GM19463 (cell line): ENCODE measurements around the gene RTL9.
A peak's percentile ranks its signal among the peaks of the same experiment; 100 is the strongest.
"Not testable (repeated sequence)": the region's sequence is repeated elsewhere in the genome, so short reads cannot be mapped to it uniquely, and the experiment has no call there.

ENCODE experiments used
- ATAC-seq: cut with Tn5 transposase; IDR thresholded peaks from one replicate; pipeline ENCODE4 v1.9.1; 2021; ENCODE audit warnings: mild to moderate bottlenecking, moderate library complexity; ENCODE audit not compliant: unreplicated experiment

Gene RTL9

GRCh38 chrX:110358548-110358947, at the start of gene RTL9:
Gene RTL9, plus strand, starts transcription at chrX:110358848. Its CDS starts 91,770 bp downstream, at chrX:110450618.
- no peak for ATAC-seq

GRCh38 chrX:110310000-110310790, 48.5 kb upstream of the RTL9 start:
- ATAC-seq, result peak; percentile 10

DNA sequence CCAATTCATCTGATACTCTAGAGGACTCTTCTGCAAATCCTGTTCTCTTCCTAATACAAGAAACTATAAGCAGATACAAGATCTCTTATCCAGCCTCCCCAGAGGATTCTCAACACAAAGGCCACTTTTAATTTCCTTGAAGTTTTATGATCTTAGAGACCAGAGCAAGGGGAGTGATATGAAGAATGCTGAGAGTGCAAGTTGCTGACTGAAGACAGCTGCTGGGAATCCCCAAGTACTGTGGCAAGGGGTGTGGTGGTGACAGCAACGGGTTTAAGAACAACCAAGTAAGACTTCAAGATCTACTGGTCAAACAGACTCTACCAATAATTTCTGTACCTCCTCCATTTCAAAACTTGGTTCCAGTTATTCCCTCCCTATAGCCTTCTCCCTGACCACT, 47.8 kb upstream of the RTL9 start:
- peak; percentile 93 for ATAC-seq

GRCh38 chrX:110311437-110312230, 47.0 kb upstream of the RTL9 start:
- no peak for ATAC-seq

DNA sequence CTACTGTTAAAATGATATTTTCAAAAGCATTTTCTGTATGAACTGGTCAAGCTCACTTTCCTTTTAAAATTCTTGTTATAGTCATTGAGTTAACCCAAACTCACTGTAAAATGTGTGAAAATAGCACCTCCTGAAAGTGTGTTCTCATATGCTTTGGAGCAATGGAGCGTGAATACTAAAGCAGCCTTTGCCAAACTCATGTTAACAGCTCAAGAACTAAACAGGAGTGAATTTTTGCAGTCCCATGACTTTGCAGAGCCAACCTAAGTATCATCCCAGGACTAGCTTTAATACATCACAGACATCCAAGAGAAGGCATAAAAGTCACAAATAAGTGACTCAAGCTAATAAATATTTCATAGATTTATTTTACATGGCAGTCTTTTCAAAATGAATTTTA, 43.1 kb upstream of the RTL9 start:
- no peak for ATAC-seq

DNA sequence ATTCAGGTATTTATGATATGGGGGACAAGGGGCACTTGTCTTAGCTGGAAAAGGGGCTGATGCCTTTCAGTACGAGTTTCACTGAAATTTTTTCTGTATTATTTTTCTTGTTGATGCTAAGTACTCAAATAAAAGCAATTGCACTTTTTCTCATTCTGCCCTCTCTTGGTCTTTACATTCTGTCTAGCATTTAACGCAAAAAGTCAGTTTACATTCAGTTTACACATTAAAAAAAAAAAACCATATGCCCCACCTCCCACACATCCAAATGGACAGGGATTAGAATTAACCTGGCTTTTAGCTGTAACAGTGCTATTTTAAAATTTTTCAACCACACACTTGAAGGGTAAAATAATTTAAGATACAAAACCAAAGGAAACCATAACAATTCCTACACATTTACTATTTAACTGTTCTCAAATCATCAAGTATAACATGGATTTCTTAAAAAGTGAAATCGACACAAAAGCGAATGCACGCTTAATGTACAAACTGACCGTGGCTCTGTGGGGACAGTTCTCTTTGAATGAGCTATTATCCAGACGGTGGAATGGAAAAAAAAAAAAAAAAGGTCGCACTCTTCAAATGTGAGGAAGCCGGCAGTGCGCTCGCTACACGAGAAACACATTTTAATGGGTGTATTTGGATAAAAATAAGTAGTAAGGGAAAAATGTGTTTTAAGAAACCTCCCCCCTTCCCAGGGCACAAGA, 42.1 kb upstream of the RTL9 start:
- ATAC-seq, result no peak

DNA sequence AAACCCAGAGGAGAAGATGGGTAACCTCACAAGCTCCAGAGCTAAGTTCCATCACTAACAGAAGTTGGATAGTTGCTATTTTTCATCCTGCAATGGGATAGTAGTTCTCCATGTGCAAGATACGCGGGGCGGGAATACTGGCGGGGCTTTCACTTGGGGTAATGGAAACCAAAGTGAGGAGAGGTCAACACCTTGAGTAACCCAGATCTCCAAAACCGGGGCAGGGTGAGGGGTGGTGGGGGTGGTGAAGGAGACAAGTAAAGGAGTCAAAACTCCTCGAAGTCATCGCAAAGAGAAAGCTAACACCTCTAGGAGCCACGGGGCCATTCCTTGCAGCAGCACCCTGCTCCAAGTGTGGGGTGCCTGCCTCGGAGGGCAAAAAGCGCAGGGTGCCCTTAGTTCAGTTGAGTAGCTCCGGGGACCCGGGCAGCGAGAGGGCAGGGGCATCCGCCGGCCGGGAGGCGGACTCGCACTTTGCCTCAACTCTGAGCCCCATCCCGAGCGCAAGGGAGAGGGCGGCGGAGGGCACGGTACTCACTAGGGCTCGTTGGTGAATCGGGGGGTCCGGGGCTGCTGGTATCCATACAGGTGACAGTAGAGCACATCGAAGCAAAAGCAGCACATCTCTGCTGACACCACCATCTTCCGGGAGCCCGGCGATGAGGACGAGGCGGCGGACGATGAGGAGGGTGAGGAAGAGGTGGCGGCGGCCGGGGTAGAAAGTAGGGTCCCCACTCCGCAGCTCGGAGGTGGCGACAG, 41.4 kb upstream of the RTL9 start:
- peak; percentile 16 for ATAC-seq

DNA sequence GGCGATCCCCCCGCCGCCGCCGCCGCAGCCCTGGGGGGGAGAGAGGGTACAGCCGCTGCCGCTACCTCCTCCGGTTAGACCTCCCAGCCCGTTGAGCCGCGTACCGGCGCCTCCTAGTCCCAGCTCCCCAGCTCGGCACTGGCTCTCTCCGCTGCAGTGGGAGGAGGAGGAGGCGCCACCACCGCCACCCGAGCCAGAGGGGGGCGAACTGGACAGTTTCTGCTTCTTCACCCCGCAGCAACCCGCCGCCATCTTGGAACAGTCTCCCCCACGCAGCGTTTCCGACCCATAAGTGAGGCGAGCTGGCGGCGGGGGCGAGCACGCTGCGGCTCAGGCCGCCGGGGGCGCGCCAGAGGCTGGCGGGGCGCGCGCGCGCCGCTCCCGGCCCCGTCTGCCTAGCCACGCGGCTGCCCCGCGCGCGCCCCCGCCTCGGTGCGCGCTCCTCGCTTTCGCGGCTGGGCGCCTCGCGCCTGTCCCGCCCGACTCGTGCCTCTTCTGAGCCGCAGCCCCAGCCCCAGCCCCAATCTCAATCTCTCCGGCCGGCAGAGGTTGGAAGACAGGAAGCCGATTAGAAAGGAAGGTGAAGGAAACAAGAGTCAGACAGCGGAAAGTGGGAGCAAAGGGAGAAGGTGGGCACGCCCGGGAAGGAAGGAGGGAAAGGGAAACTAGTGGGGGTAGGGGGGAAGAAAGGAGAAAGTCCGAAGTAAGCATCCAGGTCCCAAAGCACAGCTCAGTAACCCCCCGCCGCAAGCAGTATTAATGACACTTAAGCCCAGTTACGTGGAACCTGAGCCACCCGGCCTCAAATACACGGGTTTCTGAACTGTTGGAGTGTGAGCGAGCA, 40.6 kb upstream of the RTL9 start, which contains the start of gene AMMECR1:
AMMECR1 (minus strand) TSS at position 266 of the 844 bp plus-strand sequence; CDS start at position 252, 14 bp downstream.
- peak; percentile 78 for ATAC-seq

DNA sequence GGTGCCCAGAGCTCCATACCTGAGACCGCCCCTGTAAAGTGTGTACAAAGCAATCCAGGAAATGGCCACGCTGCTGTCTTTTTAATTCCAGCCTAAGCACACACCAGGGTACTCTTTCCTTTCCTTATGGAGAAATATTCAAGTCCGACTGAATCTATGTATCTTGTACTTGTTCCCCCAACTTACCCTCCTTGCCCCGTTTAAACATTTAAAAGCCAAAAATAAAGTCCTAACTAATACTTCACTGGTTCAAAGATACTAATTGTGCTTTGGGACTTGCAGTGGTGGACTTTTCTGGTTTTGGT, 40.0 kb upstream of the RTL9 start:
- ATAC-seq, result no peak

DNA sequence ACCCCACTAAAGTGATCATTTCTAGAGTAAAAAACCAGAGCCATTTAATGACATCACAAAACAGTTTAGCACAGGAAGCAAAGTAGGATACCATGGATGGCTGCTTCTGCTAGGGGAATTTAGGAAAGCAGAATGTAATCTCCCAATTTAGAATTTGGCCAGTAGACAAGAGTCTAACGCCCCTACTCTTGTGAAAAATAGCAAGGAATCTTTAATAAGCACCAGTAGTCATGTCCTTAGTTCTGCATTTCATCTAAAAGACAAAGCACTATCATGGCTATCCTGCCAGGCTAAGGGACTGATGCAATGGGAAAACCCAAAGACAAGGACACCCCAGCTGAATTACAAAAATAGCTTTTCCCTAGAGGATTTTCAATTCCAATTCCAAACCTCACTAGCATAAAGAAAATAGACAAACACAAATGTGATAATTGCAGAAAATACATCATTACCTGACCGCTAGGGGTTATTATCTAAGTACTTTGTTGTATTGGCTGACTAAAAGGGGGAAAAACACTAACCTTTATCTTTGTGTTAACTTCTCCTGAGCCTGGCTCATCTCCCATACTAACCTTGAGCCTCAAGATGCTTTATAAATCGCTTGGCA, 38.2 kb upstream of the RTL9 start:
- no peak for ATAC-seq

DNA sequence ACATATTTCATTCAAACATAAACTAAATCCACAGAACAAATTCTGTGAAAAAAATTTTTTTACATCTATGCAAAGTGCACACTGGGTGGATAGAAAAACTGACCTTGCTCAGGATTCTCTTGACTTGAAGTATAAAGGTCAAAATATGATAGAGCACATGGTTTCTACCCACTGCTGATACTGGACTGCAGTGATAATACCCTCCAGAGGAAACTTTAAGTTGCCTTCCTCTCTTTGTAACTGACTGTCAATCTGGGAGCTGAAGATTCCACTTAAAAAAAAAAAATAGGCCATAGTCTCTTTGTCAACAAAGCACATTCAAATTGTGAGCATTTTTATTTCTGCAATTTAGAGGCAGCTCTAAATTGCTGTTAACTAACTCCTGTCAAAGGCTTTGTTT, 37.6 kb upstream of the RTL9 start:
- ATAC-seq, result no peak

- ATAC-seq, result no peak
These were observed 37.0 kb upstream of the RTL9 start for GRCh38 chrX:110321670-110322069.

- no peak for ATAC-seq
These were observed 36.0 kb upstream of the RTL9 start for GRCh38 chrX:110322603-110323002.

DNA sequence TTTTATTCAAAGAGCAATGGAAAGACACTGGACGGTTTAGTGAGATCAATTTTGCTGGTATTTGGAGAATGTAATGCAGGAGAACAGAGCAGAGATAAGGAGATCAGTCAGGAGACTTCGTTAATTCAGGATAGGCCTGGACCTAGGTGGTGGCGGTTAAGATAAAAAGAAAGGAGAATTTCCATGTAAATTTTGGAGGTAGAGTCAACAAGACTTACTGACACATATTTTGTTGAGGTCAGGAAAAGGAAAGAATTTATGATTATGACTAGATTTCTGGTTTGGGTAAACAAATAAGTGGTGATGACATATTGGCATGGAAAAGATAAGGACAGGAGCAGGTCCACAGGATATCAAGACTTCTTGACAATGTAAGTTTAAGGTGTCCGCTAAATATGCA, 31.9 kb upstream of the RTL9 start:
- no peak for ATAC-seq

DNA sequence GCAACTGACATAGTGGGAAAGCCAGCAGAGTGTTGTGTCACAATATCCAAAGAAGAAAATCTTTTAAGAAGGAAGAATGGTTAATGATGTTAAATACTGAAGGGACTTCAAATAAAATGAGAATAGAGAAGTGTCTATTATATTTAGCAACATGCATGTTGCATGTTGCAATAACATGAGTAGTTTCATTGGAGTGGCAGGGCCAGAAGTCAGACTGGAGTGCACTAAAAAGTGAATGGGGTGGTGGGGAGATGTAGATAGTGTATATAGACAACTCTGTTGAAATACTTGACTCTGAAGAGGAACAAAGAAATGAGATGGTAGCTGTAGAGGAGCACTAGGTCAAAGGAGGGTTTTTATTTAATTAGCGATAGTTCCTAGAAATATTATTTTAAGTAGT, 31.3 kb upstream of the RTL9 start:
- ATAC-seq, result no peak

- ATAC-seq, result not testable (repeated sequence)
These were observed 30.0 kb upstream of the RTL9 start for GRCh38 chrX:110328613-110329012.

GRCh38 chrX:110331444-110332030, 27.1 kb upstream of the RTL9 start:
- no peak for ATAC-seq

DNA sequence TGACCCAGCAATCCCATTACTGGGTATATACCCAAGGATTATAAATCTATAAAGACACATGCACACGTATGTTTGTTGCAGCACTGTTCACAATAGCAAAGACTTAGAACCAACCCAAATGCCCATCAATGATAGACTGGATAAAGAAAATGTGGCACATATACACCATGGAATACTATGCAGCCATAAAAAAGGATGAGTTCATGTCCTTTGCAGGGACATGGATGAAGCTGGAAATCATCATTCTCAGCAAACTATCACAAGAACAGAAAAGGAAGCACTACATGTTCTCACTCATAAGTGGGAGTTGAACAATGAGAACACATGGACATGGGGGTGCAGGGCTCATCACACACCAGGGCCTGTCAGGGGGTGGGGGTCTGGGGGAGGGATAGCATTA, 25.2 kb upstream of the RTL9 start:
- not testable (repeated sequence) for ATAC-seq

DNA sequence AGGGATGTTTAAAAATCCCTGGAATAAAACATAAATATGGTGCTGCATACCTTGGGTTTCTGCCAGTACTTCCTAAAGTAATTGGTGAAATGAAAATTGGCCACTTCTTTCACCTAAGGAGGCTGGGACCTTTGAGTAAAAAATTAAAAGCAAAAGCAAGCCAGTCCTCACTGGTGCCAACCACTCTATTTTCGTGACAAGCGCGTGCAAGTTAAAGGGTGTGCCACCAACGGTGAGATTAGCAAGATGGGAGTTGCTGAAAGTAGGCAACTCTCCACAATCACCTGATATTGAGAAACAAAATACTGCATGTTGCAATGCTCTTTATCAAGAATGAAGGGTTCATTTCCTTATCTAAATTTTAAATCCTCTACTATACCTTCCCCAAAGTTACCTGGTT, 19.7 kb upstream of the RTL9 start:
- ATAC-seq, result no peak
